ENCODE data around the gene TUBB2B.

The TUBB2B gene

GRCh38 chr6:3232017-3232945, 4.8 kb upstream of the TUBB2B start:
- no peak for DNase-seq

- DNase-seq, result no peak
Observed at GRCh38 chr6:3231247-3232016, 4.0 kb upstream of the TUBB2B start.

GRCh38 chr6:3230900-3231246, 3.4 kb upstream of the TUBB2B start:
- no peak for DNase-seq

- no peak for DNase-seq
Observed at GRCh38 chr6:3230256-3230882, 2.9 kb upstream of the TUBB2B start.

GRCh38 chr6:3229566-3230178, 2.2 kb upstream of the TUBB2B start:
- peak; percentile 56 for DNase-seq

GRCh38 chr6:3228771-3229565, 1.5 kb upstream of the TUBB2B start:
- peak; percentile 51 for DNase-seq

GRCh38 chr6:3228046-3228671, 706 bp upstream of the TUBB2B start:
- DNase-seq, result no peak

GRCh38 chr6:3226481-3227362, 731 bp downstream of the TUBB2B start:
- DNase-seq, result peak; percentile 49

GRCh38 chr6:3226042-3226441, 1.4 kb downstream of the TUBB2B start:
- DNase-seq, result no peak

GRCh38 chr6:3222506-3223038, 4.9 kb downstream of the TUBB2B start:
- DNase-seq, result no peak

- DNase-seq, result no peak
Observed at GRCh38 chr6:3221578-3221977, 5.9 kb downstream of the TUBB2B start.

- no peak for DNase-seq
Observed at GRCh38 chr6:3220366-3220765, 7.1 kb downstream of the TUBB2B start.

GRCh38 chr6:3218266-3218665, 9.2 kb downstream of the TUBB2B start:
- DNase-seq, result no peak

GRCh38 chr6:3217286-3217685, 10.2 kb downstream of the TUBB2B start:
- no peak for DNase-seq

GRCh38 chr6:3214898-3215297, 12.6 kb downstream of the TUBB2B start:
- no peak for DNase-seq

GRCh38 chr6:3213334-3213695, 14.1 kb downstream of the TUBB2B start:
- no peak for DNase-seq

- DNase-seq, result no peak
Observed at GRCh38 chr6:3212261-3212660, 15.2 kb downstream of the TUBB2B start.

GRCh38 chr6:3211681-3212080, 15.8 kb downstream of the TUBB2B start:
- DNase-seq, result no peak

- peak; percentile 31 for DNase-seq
Observed at GRCh38 chr6:3210024-3210610, 17.3 kb downstream of the TUBB2B start.

Data from stimulated activated CD8-positive, alpha-beta memory T cell treated with anti-CD3 and anti-CD28 coated beads, Interleukin-4, amount 100 ng/mL, for 48 hours (primary cell).